ENCODE results near the gene C9orf72. TPM values are rescaled to one million over a fixed set of nuclear protein-coding genes. Genes with fewer than 3 reads are reported as not detected.

The C9orf72 gene
- total RNA-seq, 1 experiment from 2014 or later = 4.9 TPM

- Histone ChIP-seq H3K9me2 (ENCODE audit: insufficient read depth) (no peaks in the 10 kb centered on the region), H3F3A (ENCODE audit: insufficient read depth, low read depth) (no peaks in the 10 kb centered on the region), H3K4me2 (0 out of 2 replicates have a peak overlapping the region, but pooled peaks have one; percentile 28), H2AFZ (no peak overlapping the region), H3K36me3 (ENCODE audit: low read depth) (no peaks in the 10 kb centered on the region), H3K4me3 (no peak overlapping the region), H4K20me1 (ENCODE audit: insufficient read depth) (no peaks in the 10 kb centered on the region), H3K27me3 (ENCODE audit: insufficient read depth, low read depth) (no peaks in the 10 kb centered on the region), H3K4me1 (replicated peaks; ENCODE audit: insufficient read depth) (no peaks in the 10 kb centered on the region; the same call in 1 of the 2 replicates), H3K27ac (peak overlapping the region; percentile 35; the same call in 1 of the 2 replicates), H3K9me3 (ENCODE audit: insufficient read depth, low read depth) (no peaks in the 10 kb centered on the region), H3K79me2 (ENCODE audit: low read depth) (no peaks in the 10 kb centered on the region)
- intact Hi-C loops (cut with micrococcal nuclease; ENCODE audit: unreplicated experiment) = no loop called here
- ChIA-PET CTCF (no interaction called here), POLR2A (ENCODE audit: unreplicated experiment) (interaction anchor here (0.7 kb wide), 2 partner anchors 14 to 893 kb away, joined by 3 read pairs; no protein-coding TSS in a partner anchor)
- TF ChIP-seq EZH2 (IDR thresholded peaks at IDR 0.05; ENCODE audit: low read depth) = no peak
- TF ChIP-seq, protein P1, sequence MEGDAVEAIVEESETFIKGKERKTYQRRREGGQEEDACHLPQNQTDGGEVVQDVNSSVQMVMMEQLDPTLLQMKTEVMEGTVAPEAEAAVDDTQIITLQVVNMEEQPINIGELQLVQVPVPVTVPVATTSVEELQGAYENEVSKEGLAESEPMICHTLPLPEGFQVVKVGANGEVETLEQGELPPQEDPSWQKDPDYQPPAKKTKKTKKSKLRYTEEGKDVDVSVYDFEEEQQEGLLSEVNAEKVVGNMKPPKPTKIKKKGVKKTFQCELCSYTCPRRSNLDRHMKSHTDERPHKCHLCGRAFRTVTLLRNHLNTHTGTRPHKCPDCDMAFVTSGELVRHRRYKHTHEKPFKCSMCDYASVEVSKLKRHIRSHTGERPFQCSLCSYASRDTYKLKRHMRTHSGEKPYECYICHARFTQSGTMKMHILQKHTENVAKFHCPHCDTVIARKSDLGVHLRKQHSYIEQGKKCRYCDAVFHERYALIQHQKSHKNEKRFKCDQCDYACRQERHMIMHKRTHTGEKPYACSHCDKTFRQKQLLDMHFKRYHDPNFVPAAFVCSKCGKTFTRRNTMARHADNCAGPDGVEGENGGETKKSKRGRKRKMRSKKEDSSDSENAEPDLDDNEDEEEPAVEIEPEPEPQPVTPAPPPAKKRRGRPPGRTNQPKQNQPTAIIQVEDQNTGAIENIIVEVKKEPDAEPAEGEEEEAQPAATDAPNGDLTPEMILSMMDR (conservative IDR thresholded peaks at IDR 0.05) = no peak
- no TSS peak for BruUV-seq (replicated peaks)
- peak in 1 of 2 experiments; percentile 45 for DNase-seq
These were observed 73.8 kb downstream of the C9orf72 start for GRCh38 chr9:27499451-27499850.

DNA sequence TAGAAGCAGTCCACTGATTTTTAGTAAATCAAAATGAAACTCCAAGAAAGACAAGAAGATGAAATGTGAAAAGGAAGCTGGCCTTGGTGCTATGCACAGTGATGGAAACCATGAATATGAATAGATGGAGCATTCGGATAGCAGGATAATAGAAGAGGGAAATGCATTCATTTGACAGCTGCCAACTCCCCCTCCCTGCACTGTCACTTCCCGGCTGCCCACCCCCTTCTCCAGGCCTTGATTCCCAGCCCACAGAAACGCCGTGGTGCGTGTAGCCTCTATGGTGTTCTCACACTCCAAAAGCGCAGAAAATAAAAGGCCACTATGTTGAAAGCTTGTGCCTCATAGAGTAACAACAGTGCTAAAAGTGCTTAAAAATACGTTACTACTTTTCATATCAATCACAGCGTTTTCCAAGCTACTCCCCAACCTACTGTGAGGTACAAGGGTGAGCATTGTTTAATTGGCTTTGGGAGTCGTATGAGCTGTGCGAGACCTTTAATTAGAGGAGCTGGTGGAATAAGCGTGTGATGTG, 75.3 kb downstream of the C9orf72 start:
- Histone ChIP-seq H3K4me1 (replicated peaks; ENCODE audit: insufficient read depth) (no peaks in the 10 kb centered on the region; the same call in 1 of the 2 replicates), H3K4me3 (no peak overlapping the region), H3K4me2 (no peak overlapping the region), H3K79me2 (ENCODE audit: low read depth) (no peaks in the 10 kb centered on the region), H4K20me1 (ENCODE audit: insufficient read depth) (no peaks in the 10 kb centered on the region), H3K27ac (no peak overlapping the region), H2AFZ (no peak overlapping the region), H3K9me2 (ENCODE audit: insufficient read depth) (no peaks in the 10 kb centered on the region), H3K27me3 (ENCODE audit: insufficient read depth, low read depth) (no peaks in the 10 kb centered on the region), H3K36me3 (ENCODE audit: low read depth) (no peaks in the 10 kb centered on the region), H3K9me3 (ENCODE audit: insufficient read depth, low read depth) (no peaks in the 10 kb centered on the region), H3F3A (ENCODE audit: insufficient read depth, low read depth) (no peaks in the 10 kb centered on the region)
- ChIA-PET POLR2A (ENCODE audit: unreplicated experiment) (no interaction called here), CTCF (no interaction called here)
- BruUV-seq (replicated peaks) = no TSS peak
- no peak for TF ChIP-seq EZH2 (IDR thresholded peaks at IDR 0.05; ENCODE audit: low read depth)
- TF ChIP-seq, protein P1 (conservative IDR thresholded peaks at IDR 0.05) = no peak
- intact Hi-C loops (cut with micrococcal nuclease; ENCODE audit: unreplicated experiment) = no loop called here
- DNase-seq = no peak

Other genes starting within 250 kb of the C9orf72 start
- not detected in 2 replicates for gene IFNK, start 49.2 kb downstream of the C9orf72 start, total RNA-seq (2021)
- gene MOB3B, start 43.7 kb downstream of the C9orf72 start, total RNA-seq (2021) = 2.7 and 4.4 TPM in 2 replicates